DOHH2 (cell line): ENCODE measurements around the gene TNFRSF21.

ENCODE experiments used
- EZH2phosphoT487 ChIP-seq: fragments of 200-600 bp; sonication (generic); IDR thresholded peaks from 2 replicates; pipeline ENCODE4 v1.6.1; 2017; ENCODE audit warnings: borderline replicate concordance, mild to moderate bottlenecking, antibody characterized with exemption, low read length, moderate library complexity, mixed read lengths
- TF ChIP-seq, protein P1 (sequence below): fragments of 200-600 bp; sonication (generic); IDR thresholded peaks from one replicate; pipeline ENCODE4 v1.5.1; 2014; ENCODE audit warnings: antibody characterized with exemption, mild to moderate bottlenecking, low read depth, low read length; ENCODE audit not compliant: poor library complexity, severe bottlenecking

DNA sequence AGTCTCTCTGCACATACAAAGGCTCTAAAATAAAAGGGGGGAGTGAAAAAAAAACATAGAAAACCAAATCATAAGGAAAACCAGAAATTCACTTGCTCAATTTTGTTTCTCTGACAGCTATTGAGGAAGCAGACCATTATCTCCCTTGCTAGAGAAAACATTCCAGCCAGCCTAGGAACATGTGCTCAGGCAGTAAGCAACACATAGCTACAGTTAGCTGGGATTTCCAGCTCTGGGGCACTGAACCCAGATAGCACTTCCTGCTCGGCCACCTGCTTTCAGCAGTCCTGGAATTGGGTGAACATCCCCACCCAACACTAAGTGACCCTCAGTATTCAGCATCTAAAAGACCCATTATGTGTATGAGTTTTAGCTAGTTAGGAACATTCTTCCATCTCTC lies 61.3 kb downstream of the TNFRSF21 start:
- TF ChIP-seq, protein P1, sequence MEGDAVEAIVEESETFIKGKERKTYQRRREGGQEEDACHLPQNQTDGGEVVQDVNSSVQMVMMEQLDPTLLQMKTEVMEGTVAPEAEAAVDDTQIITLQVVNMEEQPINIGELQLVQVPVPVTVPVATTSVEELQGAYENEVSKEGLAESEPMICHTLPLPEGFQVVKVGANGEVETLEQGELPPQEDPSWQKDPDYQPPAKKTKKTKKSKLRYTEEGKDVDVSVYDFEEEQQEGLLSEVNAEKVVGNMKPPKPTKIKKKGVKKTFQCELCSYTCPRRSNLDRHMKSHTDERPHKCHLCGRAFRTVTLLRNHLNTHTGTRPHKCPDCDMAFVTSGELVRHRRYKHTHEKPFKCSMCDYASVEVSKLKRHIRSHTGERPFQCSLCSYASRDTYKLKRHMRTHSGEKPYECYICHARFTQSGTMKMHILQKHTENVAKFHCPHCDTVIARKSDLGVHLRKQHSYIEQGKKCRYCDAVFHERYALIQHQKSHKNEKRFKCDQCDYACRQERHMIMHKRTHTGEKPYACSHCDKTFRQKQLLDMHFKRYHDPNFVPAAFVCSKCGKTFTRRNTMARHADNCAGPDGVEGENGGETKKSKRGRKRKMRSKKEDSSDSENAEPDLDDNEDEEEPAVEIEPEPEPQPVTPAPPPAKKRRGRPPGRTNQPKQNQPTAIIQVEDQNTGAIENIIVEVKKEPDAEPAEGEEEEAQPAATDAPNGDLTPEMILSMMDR, result no peak
- no peak for TF ChIP-seq EZH2phosphoT487
